GM18508 (cell line): ENCODE results near the gene AP1S3.
"Not testable (repeated sequence)": the region's sequence is repeated elsewhere in the genome, so short reads cannot be mapped to it uniquely, and the experiment has no call there.

Experiments
- ATAC-seq: cut with Tn5 transposase; IDR thresholded peaks from one replicate; pipeline ENCODE4 v1.9.1; 2021; ENCODE audit warnings: moderate number of reproducible peaks; ENCODE audit not compliant: insufficient read depth, unreplicated experiment

AP1S3 gene

GRCh38 chr2:223811757-223812156 lies 25.6 kb downstream of the AP1S3 start:
- no peak for ATAC-seq

- ATAC-seq: no peak
Observed at GRCh38 chr2:223805008-223805407, 32.4 kb downstream of the AP1S3 start.

- ATAC-seq: no peak
Observed at GRCh38 chr2:223801736-223802135, 35.6 kb downstream of the AP1S3 start.

GRCh38 chr2:223800908-223801307 lies 36.5 kb downstream of the AP1S3 start:
- ATAC-seq: no peak

- peak; percentile 99 for ATAC-seq
Observed at GRCh38 chr2:223797811-223798721, 39.3 kb downstream of the AP1S3 start.

- ATAC-seq: no peak
Observed at GRCh38 chr2:223797037-223797436, 40.3 kb downstream of the AP1S3 start.

GRCh38 chr2:223789423-223789822 lies 48.0 kb downstream of the AP1S3 start:
- no peak for ATAC-seq

- ATAC-seq: no peak
Observed at GRCh38 chr2:223788826-223789225, 48.6 kb downstream of the AP1S3 start.

GRCh38 chr2:223788106-223788505 lies 49.3 kb downstream of the AP1S3 start:
- ATAC-seq: not testable (repeated sequence)

- ATAC-seq: no peak
Observed at GRCh38 chr2:223787358-223787757, 50.0 kb downstream of the AP1S3 start.

- ATAC-seq: no peak
Observed at GRCh38 chr2:223786943-223787342, 50.4 kb downstream of the AP1S3 start.

GRCh38 chr2:223786236-223786635 lies 51.1 kb downstream of the AP1S3 start:
- no peak for ATAC-seq

GRCh38 chr2:223784221-223784772 lies 53.1 kb downstream of the AP1S3 start:
- ATAC-seq: no peak

- ATAC-seq: no peak
Observed at GRCh38 chr2:223782629-223783028, 54.8 kb downstream of the AP1S3 start.

GRCh38 chr2:223781560-223781959 lies 55.8 kb downstream of the AP1S3 start:
- ATAC-seq: no peak

GRCh38 chr2:223779877-223780276 lies 57.5 kb downstream of the AP1S3 start:
- no peak for ATAC-seq

- ATAC-seq: no peak
Observed at GRCh38 chr2:223774193-223774592, 63.2 kb downstream of the AP1S3 start.

- ATAC-seq: no peak
Observed at GRCh38 chr2:223772363-223772762, 65.0 kb downstream of the AP1S3 start.

GRCh38 chr2:223771475-223771874 lies 65.9 kb downstream of the AP1S3 start:
- no peak for ATAC-seq

GRCh38 chr2:223768179-223768578 lies 69.2 kb downstream of the AP1S3 start:
- no peak for ATAC-seq

- ATAC-seq: no peak
Observed at GRCh38 chr2:223767341-223767740, 70.0 kb downstream of the AP1S3 start.
